GM12865 (cell line): ENCODE measurements around the gene SIN3A.

Experiments used
- DNase-seq: peaks from one replicate; pipeline ENCODE4 v3.0.0; 2010; ENCODE audit warnings: low read depth
- H3K4me3 ChIP-seq: 2 replicates; pipeline ENCODE4 v1.5.1; 2011; ENCODE audit warnings: mild to moderate bottlenecking, low read depth, low read length, control low read depth
- TF ChIP-seq, protein P1 (sequence below): IDR thresholded peaks from 2 replicates; pipeline ENCODE4 v1.5.1; 2011; ENCODE audit warnings: low read length, control low read depth, low read depth, inconsistent platforms; ENCODE audit not compliant: insufficient read depth; ENCODE audit errors: missing control alignments

Gene SIN3A

GRCh38 chr15:75325922-75326321, 125.6 kb downstream of the SIN3A start:
- TF ChIP-seq, protein P1, sequence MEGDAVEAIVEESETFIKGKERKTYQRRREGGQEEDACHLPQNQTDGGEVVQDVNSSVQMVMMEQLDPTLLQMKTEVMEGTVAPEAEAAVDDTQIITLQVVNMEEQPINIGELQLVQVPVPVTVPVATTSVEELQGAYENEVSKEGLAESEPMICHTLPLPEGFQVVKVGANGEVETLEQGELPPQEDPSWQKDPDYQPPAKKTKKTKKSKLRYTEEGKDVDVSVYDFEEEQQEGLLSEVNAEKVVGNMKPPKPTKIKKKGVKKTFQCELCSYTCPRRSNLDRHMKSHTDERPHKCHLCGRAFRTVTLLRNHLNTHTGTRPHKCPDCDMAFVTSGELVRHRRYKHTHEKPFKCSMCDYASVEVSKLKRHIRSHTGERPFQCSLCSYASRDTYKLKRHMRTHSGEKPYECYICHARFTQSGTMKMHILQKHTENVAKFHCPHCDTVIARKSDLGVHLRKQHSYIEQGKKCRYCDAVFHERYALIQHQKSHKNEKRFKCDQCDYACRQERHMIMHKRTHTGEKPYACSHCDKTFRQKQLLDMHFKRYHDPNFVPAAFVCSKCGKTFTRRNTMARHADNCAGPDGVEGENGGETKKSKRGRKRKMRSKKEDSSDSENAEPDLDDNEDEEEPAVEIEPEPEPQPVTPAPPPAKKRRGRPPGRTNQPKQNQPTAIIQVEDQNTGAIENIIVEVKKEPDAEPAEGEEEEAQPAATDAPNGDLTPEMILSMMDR: no peak
- no peak for DNase-seq
- no peak overlapping the region for H3K4me3 ChIP-seq

DNA sequence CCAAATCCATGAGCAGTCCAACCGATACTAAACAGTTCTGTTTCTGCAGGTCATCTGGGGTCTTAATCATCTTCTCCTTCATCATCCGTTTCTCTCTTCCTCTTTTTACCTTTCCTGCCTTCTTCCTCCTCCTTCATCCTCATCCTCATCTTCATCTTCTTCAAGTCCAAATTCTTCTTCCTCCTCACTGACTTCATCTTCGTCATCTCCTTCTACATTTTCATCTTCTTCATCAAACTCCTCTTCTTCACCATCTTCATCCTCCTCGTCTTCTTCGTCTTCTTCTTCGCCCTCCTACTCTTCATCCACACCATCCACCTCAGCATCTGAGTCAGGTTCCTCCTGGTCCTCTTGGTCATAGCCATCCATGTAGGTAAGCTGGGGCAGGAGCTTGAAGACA, 129.8 kb downstream of the SIN3A start:
- TF ChIP-seq, protein P1: no peak
- no peak overlapping the region for H3K4me3 ChIP-seq
- no peak for DNase-seq
